SK-N-SH (cell line): Measurements from ENCODE around the gene ACTL6A.

ENCODE experiments used
- RAD21 ChIP-seq: IDR thresholded peaks from 2 replicates; pipeline ENCODE4 v1.6.1; 2012; ENCODE audit warnings: mild to moderate bottlenecking, low read length
- SMC3 ChIP-seq: IDR thresholded peaks from 2 replicates; pipeline ENCODE4 v1.6.1; 2012; ENCODE audit warnings: low read depth, low read length, improper control_type of control experiment
- TAF1 ChIP-seq: IDR thresholded peaks from 2 replicates; pipeline ENCODE4 v1.6.1; 2012; ENCODE audit warnings: low read depth, mild to moderate bottlenecking, low read length, moderate library complexity, borderline replicate concordance
- YY1 ChIP-seq: IDR thresholded peaks from 2 replicates; pipeline ENCODE4 v1.4.0; 2012; ENCODE audit warnings: low read depth, mild to moderate bottlenecking
- TF ChIP-seq, protein P1 (sequence below): fragments of 200-600 bp; sonication (generic); IDR thresholded peaks from 2 replicates; pipeline ENCODE4 v1.6.1; 2017; ENCODE audit warnings: antibody characterized with exemption, mild to moderate bottlenecking, moderate library complexity
- TF ChIP-seq, protein P2 (sequence below): IDR thresholded peaks from 2 replicates; pipeline ENCODE4 v1.6.1; 2012; ENCODE audit warnings: mild to moderate bottlenecking, low read depth, low read length, moderate library complexity
- TF ChIP-seq, protein P3 (sequence below): IDR thresholded peaks from 2 replicates; pipeline ENCODE4 v1.4.0; 2012; ENCODE audit warnings: low read depth

- TF ChIP-seq, protein P1, sequence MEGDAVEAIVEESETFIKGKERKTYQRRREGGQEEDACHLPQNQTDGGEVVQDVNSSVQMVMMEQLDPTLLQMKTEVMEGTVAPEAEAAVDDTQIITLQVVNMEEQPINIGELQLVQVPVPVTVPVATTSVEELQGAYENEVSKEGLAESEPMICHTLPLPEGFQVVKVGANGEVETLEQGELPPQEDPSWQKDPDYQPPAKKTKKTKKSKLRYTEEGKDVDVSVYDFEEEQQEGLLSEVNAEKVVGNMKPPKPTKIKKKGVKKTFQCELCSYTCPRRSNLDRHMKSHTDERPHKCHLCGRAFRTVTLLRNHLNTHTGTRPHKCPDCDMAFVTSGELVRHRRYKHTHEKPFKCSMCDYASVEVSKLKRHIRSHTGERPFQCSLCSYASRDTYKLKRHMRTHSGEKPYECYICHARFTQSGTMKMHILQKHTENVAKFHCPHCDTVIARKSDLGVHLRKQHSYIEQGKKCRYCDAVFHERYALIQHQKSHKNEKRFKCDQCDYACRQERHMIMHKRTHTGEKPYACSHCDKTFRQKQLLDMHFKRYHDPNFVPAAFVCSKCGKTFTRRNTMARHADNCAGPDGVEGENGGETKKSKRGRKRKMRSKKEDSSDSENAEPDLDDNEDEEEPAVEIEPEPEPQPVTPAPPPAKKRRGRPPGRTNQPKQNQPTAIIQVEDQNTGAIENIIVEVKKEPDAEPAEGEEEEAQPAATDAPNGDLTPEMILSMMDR, result no peak
- no peak for TF ChIP-seq YY1
- TF ChIP-seq, protein P2, sequence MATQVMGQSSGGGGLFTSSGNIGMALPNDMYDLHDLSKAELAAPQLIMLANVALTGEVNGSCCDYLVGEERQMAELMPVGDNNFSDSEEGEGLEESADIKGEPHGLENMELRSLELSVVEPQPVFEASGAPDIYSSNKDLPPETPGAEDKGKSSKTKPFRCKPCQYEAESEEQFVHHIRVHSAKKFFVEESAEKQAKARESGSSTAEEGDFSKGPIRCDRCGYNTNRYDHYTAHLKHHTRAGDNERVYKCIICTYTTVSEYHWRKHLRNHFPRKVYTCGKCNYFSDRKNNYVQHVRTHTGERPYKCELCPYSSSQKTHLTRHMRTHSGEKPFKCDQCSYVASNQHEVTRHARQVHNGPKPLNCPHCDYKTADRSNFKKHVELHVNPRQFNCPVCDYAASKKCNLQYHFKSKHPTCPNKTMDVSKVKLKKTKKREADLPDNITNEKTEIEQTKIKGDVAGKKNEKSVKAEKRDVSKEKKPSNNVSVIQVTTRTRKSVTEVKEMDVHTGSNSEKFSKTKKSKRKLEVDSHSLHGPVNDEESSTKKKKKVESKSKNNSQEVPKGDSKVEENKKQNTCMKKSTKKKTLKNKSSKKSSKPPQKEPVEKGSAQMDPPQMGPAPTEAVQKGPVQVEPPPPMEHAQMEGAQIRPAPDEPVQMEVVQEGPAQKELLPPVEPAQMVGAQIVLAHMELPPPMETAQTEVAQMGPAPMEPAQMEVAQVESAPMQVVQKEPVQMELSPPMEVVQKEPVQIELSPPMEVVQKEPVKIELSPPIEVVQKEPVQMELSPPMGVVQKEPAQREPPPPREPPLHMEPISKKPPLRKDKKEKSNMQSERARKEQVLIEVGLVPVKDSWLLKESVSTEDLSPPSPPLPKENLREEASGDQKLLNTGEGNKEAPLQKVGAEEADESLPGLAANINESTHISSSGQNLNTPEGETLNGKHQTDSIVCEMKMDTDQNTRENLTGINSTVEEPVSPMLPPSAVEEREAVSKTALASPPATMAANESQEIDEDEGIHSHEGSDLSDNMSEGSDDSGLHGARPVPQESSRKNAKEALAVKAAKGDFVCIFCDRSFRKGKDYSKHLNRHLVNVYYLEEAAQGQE, result no peak
- no peak for TF ChIP-seq SMC3
- TF ChIP-seq RAD21, result no peak
- TF ChIP-seq, protein P3, sequence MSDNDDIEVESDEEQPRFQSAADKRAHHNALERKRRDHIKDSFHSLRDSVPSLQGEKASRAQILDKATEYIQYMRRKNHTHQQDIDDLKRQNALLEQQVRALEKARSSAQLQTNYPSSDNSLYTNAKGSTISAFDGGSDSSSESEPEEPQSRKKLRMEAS, result no peak
- no peak for TF ChIP-seq TAF1
Observed at GRCh38 chr3:179615458-179616173, 52.9 kb downstream of the ACTL6A start.
